DND-41 (cell line): Measurements from ENCODE around the gene NTNG2.

Experiments
- ATAC-seq: fragments of 200-7000 bp; cut with Tn5 transposase; 3 replicates; pipeline ENCODE4 v1.9.1; 2021; ENCODE audit warnings: low read depth; ENCODE audit not compliant: insufficient read depth
- DNase-seq: peaks from one replicate; pipeline ENCODE4 v3.0.0-alpha.2; 2020
- H2AFZ ChIP-seq: 2 replicates; pipeline ENCODE4 v1.6.0; 2012; ENCODE audit warnings: low read depth, low read length
- H3K27ac ChIP-seq: 2 replicates; pipeline ENCODE4 v1.5.1; 2012; ENCODE audit warnings: low read length, inconsistent platforms
- H3K27me3 ChIP-seq: fragments of 200-600 bp; sonication (generic); 2 replicates; pipeline ENCODE4 v1.6.0; 2012; ENCODE audit warnings: low read length, mild to moderate bottlenecking, inconsistent platforms; ENCODE audit not compliant: insufficient read depth, poor library complexity
- H3K36me3 ChIP-seq: 2 replicates; pipeline ENCODE4 v1.5.1; 2012; ENCODE audit warnings: low read length, inconsistent platforms; ENCODE audit not compliant: insufficient read depth
- H3K4me1 ChIP-seq: 2 replicates; pipeline ENCODE4 v1.5.1; 2012; ENCODE audit warnings: mild to moderate bottlenecking, low read length; ENCODE audit not compliant: insufficient read depth
- H3K4me2 ChIP-seq: 2 replicates; pipeline ENCODE4 v1.6.0; 2012; ENCODE audit warnings: mild to moderate bottlenecking, moderate library complexity, low read length, inconsistent platforms; ENCODE audit not compliant: insufficient read depth
- H3K4me3 ChIP-seq, 2 experiments: fragments of 200-600 bp in 1 of 2; shearing (Covaris generic) in 1 of 2; 2 replicates each; pipeline ENCODE4 v1.5.1; 2012 to 2016; ENCODE audit warnings: inconsistent platforms in 2 of 2, low read length in 2 of 2, mild to moderate bottlenecking in 2 of 2, low read depth in 1 of 2, moderate library complexity in 1 of 2
- H3K79me2 ChIP-seq: 2 replicates; pipeline ENCODE4 v1.6.0; 2012; ENCODE audit warnings: low read length, inconsistent platforms; ENCODE audit not compliant: insufficient read depth
- H3K9ac ChIP-seq: 2 replicates; pipeline ENCODE4 v1.6.0; 2012; ENCODE audit warnings: low read depth, mild to moderate bottlenecking, inconsistent platforms, low read length, moderate library complexity
- H3K9me3 ChIP-seq: 2 replicates; pipeline ENCODE4 v1.5.1; 2012; ENCODE audit warnings: low read length, moderate library complexity, mild to moderate bottlenecking, inconsistent platforms; ENCODE audit not compliant: insufficient read depth, severe bottlenecking
- H4K20me1 ChIP-seq: 2 replicates; pipeline ENCODE4 v1.6.0; 2012; ENCODE audit warnings: low read length; ENCODE audit not compliant: insufficient read depth
- EZH2 ChIP-seq: IDR thresholded peaks from 3 replicates; pipeline ENCODE4 v1.6.1; 2012; ENCODE audit warnings: borderline replicate concordance, low read depth, mild to moderate bottlenecking, moderate library complexity, low read length, inconsistent platforms; ENCODE audit not compliant: severe bottlenecking
- TF ChIP-seq, protein P1 (sequence below): IDR thresholded peaks from 2 replicates; pipeline ENCODE4 v1.5.1; 2012; ENCODE audit warnings: borderline replicate concordance, low read length, moderate library complexity, mild to moderate bottlenecking; ENCODE audit not compliant: poor library complexity, severe bottlenecking; ENCODE audit errors: extremely low read depth

Gene NTNG2

DNA sequence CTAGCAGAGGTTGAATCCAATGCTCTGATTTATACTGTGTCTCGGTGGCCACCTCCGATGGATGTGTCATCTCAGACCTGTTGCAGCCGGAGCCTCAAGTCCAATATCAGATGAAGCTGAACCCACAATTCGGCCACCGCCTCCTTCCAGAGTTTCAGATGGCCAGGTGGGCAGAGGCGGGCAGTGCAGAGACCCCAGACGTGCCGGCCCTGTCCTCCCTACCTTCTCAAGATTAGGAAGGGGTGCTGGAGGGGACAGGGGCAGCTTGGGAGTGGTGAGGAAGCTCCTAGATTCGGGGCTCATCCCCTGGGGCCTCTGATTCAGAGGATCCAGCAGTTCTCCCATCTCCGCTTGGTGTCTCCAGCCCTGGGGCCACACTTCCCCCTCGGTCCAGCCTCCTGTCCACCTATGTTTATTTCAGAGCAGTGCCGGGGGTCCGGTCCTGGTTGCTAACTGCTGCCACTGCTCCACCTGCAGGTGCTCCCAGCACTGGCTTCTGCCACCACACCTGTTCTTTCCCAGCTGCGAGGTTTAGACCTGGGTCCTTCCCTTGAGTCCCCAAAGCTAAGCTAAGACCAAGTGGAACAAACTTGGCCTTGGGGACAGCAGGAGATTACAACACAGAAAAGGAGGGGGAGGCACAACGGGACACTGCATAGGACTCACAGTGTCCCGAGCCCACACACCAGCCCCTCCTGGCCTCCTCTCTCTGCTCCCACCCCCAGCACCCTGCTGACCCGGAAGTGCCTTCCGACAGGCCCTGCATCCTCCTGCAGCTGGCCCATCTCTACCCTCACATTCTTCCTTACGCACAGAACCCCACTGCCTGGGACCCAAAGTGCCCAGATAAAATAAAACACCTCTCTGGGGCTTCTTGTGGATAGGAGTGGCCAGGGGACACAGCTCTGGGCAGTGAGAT, 81.6 kb downstream of the NTNG2 start:
- Histone ChIP-seq H3K9ac (no peak overlapping the region), H3K4me1 (peaks cover 24% of the 10 kb centered on the region), H2AFZ (no peak overlapping the region), H3K4me3 (peak overlapping the region in 1 of 2 experiments; percentile 67; a peak in 1 of 4 replicates), H4K20me1 (peaks cover 10% of the 10 kb centered on the region; the same call in 1 of the 2 replicates), H3K4me2 (peak overlapping the region; percentile 99; the same call in 1 of the 2 replicates), H3K27me3 (peaks cover 25% of the 10 kb centered on the region), H3K9me3 (no peaks in the 10 kb centered on the region), H3K27ac (no peak overlapping the region), H3K79me2 (no peaks in the 10 kb centered on the region), H3K36me3 (no peaks in the 10 kb centered on the region)
- TF ChIP-seq, protein P1, sequence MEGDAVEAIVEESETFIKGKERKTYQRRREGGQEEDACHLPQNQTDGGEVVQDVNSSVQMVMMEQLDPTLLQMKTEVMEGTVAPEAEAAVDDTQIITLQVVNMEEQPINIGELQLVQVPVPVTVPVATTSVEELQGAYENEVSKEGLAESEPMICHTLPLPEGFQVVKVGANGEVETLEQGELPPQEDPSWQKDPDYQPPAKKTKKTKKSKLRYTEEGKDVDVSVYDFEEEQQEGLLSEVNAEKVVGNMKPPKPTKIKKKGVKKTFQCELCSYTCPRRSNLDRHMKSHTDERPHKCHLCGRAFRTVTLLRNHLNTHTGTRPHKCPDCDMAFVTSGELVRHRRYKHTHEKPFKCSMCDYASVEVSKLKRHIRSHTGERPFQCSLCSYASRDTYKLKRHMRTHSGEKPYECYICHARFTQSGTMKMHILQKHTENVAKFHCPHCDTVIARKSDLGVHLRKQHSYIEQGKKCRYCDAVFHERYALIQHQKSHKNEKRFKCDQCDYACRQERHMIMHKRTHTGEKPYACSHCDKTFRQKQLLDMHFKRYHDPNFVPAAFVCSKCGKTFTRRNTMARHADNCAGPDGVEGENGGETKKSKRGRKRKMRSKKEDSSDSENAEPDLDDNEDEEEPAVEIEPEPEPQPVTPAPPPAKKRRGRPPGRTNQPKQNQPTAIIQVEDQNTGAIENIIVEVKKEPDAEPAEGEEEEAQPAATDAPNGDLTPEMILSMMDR: no peak
- no peak for TF ChIP-seq EZH2
- no peak for ATAC-seq
- no peak for DNase-seq

DNA sequence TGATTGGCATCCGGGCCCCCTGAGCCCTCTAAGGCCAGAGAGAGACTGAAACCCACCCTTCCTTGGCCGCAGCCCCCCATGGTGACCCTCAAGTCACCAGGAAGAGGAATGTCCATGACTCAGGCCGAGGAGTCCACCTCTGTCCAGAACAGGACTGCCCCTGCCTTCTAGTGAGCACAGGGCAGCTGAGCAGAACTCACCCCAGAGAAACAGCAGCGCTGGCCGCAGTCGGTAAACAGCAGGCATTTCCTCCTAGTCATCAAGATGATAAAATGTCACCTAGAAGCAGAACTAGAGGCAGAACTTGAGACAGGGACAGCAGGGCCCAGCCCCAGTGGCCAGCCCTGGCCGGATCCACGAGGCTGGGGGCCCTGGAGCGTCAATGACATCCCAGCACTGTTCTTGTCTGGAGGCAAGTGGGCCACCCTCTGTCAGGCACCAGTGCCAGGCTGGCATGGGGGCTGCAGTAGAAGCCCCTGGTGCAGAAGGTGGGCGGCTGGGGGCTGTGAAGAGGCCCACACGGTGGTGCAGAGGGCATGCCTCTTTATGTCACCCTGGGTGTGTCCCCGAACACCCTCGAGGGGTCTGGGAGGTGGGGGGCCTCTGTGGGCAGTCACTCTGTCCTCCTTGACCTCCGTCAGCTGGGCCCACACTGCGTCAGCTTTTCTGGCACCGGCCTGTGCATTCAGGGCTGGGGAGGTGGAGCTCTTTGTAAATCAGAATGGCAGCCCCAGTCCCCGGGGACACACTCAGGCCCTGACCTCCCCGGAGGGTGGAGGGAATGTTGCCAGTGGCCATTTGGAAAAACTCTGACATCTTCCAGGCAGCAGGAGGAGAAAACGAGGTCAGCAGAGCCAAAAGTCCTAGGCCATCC, 83.0 kb downstream of the NTNG2 start:
- DNase-seq (no peak), ATAC-seq (no peak)
- TF ChIP-seq, protein P1: no peak
- no peak for TF ChIP-seq EZH2
- Histone ChIP-seq H3K27ac (no peak overlapping the region), H3K9ac (no peak overlapping the region), H2AFZ (no peak overlapping the region), H3K4me3 (no peak overlapping the region), H3K27me3 (peaks cover 25% of the 10 kb centered on the region), H3K4me1 (peaks cover 24% of the 10 kb centered on the region), H3K9me3 (no peaks in the 10 kb centered on the region), H3K36me3 (no peaks in the 10 kb centered on the region), H4K20me1 (peaks cover 8% of the 10 kb centered on the region; the same call in 1 of the 2 replicates), H3K79me2 (no peaks in the 10 kb centered on the region), H3K4me2 (no peak overlapping the region)

DNA sequence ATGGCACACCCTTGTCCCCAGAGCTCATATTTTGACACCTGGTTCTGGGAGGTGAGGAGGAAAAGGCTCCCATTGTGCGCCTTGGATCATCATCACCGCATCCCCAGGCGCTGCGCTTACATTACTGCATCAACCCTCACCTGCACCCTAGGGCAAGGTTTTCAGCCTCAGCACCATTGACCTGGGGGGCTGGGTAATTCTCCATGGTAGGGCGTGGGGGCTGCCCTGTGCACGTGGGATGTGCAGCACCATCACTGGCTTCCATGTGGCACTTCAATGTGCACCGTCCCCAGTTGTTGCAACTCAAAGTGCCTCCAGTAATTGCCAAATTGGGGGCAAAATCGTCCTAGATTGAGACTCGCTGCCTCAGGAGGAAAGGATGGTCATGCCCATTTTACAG, 83.6 kb downstream of the NTNG2 start:
- Histone ChIP-seq H4K20me1 (peaks cover 2% of the 10 kb centered on the region; the same call in 1 of the 2 replicates), H3K4me3 (no peak overlapping the region), H2AFZ (no peak overlapping the region), H3K79me2 (no peaks in the 10 kb centered on the region), H3K36me3 (no peaks in the 10 kb centered on the region), H3K9me3 (no peaks in the 10 kb centered on the region), H3K27ac (no peak overlapping the region), H3K4me2 (no peak overlapping the region), H3K9ac (no peak overlapping the region), H3K4me1 (peaks cover 24% of the 10 kb centered on the region), H3K27me3 (peaks cover 25% of the 10 kb centered on the region)
- no peak for TF ChIP-seq EZH2
- TF ChIP-seq, protein P1: no peak
- DNase-seq: no peak
- ATAC-seq: no peak
